IgD-negative memory B cell (primary cell): Measurements from ENCODE around the gene TBC1D20. TPM values are rescaled to one million over a fixed set of nuclear protein-coding genes. Genes with fewer than 3 reads are reported as not detected.
"Not testable (repeated sequence)": the region's sequence is repeated elsewhere in the genome, so short reads cannot be mapped to it uniquely, and the experiment has no call there.

Source experiments
- H3K27ac Mint-ChIP-seq, 3 donors: one replicate each; pipeline ENCODE4 v1.8.0; 2020 to 2022; ENCODE audit warnings: mild to moderate bottlenecking in 3 of 3, mixed read lengths in 3 of 3, moderate library complexity in 1 of 3
- H3K27me3 Mint-ChIP-seq: one replicate; pipeline ENCODE4 v1.8.0; 2021; ENCODE audit warnings: mixed read lengths
- H3K36me3 Mint-ChIP-seq: one replicate; pipeline ENCODE4 v1.8.0; 2020; ENCODE audit warnings: mild to moderate bottlenecking, mixed read lengths
- H3K4me1 Mint-ChIP-seq, 3 donors: one replicate each; pipeline ENCODE4 v1.8.0; 2020 to 2022; ENCODE audit warnings: mixed read lengths in 3 of 3, mild to moderate bottlenecking in 1 of 3
- H3K4me3 Mint-ChIP-seq, 4 donors: one replicate each; pipeline ENCODE4 v1.8.0; 2020 to 2022; ENCODE audit warnings: mild to moderate bottlenecking in 4 of 4, mixed read lengths in 4 of 4, moderate library complexity in 3 of 4
- H3K9me3 Mint-ChIP-seq, 3 donors: one replicate each; pipeline ENCODE4 v1.8.0; 2020 to 2021; ENCODE audit warnings: mixed read lengths in 3 of 3, mild to moderate bottlenecking in 1 of 3
- polyA plus RNA-seq: library from polyadenylated mRNA; unstranded; fragments of 300-500 nt; fragmentation: Illumina TruSeq; gene quantifications from one replicate; pipeline ENCODE4 v1.2.3, GENCODE V29; 2021

Gene TBC1D20, protein sequence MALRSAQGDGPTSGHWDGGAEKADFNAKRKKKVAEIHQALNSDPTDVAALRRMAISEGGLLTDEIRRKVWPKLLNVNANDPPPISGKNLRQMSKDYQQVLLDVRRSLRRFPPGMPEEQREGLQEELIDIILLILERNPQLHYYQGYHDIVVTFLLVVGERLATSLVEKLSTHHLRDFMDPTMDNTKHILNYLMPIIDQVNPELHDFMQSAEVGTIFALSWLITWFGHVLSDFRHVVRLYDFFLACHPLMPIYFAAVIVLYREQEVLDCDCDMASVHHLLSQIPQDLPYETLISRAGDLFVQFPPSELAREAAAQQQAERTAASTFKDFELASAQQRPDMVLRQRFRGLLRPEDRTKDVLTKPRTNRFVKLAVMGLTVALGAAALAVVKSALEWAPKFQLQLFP
- polyA plus RNA-seq = 19.0 TPM

DNA sequence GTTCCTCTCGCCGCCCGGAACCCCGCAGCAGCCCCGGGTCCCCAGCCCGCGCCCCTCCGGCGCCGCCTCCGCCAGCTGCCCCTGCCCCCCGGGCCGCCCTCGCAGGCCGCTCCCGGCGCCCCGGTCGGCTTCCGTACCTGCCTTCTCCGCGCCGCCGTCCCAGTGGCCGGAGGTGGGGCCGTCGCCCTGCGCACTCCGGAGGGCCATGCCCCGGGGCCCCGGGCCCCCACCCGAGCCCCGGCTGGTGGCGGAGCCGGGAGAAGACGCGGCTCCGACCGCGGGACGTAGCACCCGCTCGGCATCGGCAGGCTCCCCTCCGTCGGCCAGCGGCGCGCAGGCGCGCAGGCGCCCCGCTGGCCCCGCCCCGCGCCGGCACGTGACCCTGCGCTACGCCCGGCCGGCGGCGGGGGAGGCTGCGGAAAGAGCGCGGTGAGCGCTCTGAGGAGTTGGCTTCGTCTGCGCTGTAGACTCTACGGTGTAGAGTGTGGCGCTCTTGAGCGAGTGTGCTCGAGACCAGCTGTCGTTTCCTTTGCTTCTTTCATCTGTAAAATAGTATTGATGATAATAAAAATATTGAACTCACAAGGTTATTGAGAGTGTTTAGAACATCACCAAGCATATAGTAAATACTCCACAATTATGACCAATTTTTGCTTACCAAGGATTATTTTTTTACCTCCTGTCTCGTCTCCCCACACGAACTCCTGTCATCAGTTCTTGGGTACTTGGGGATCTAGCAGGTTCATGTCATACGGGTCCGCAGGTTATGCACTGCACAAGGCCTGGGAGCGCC, at the start of gene TBC1D20:
TBC1D20 (minus strand) TSS at position 335 of the 793 bp plus-strand sequence; CDS start at position 207, 128 bp downstream.
- H3K36me3 Mint-ChIP-seq = no peaks in the 10 kb centered on the region
- peaks cover 2% of the 10 kb centered on the region for H3K27me3 Mint-ChIP-seq
- peak within 1 kb of the TSS; percentile 94 to 98 (median 96) for H3K4me3 Mint-ChIP-seq
- peaks cover 23 to 37% (median 27%) of the 10 kb centered on the region in 3 donors for H3K4me1 Mint-ChIP-seq
- H3K27ac Mint-ChIP-seq = peak within 1 kb of the TSS; percentile 91 to 96 (median 93)
- H3K9me3 Mint-ChIP-seq = peaks cover 0 to 2% (median 0%) of the 10 kb centered on the region in 3 donors

DNA sequence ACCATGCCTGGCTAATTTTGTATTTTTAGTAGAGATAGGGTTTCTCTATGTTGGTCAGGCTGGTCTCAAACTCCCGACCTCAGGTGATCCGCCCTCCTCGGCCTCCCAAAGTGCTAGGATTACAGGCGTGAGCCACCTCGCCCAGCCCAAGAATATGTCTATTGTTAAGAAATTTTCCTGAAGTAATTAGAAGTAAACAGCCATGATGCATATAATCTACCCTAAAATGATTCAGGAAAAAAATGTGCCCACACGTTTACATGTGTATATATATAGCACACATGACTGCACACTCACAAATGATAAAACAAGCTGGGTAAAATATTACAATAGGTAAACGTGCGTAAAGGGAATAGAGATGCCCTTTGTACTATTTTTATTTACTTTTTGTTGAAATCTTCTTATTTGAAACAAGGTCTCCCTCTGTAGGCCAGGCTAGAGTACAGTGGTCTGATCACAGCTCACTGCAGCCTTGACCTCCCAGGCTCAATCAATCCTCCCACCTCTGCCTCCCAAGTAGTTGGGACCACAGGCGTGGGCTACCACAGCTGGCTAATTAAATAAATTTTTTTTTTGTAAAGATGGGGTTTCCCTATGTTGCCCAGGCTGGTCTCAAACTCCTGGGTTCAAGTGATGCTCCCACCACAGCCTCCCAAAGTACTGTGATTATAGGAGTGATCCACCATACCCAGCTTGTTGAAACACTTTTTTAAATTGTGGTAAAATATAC, 48.2 kb upstream of the TBC1D20 start:
- not testable (repeated sequence) for H3K27ac Mint-ChIP-seq, H3K27me3 Mint-ChIP-seq, H3K4me3 Mint-ChIP-seq, H3K9me3 Mint-ChIP-seq, H3K36me3 Mint-ChIP-seq
- H3K4me1 Mint-ChIP-seq = peaks cover 32 to 49% (median 47%) of the 10 kb centered on the region in 3 donors

DNA sequence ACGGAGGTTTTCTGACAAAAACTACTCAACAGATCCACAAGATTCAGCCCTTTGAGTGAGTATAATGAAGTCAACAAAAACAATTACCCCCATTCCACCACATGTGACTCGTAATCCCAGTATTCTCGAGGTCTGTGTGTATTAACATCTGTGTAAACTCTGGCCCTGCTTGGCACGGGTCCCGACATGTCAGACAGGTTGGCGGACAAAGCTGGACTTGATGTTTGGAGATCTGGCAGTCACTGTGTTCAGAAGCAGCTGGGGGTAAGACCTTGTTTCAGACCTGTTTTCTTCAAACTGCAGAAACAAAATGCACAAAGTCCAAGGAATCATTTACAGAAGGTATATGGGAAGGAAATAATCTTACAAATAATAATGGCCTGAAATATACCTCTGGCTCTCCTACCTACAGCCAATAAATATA, 46.0 kb upstream of the TBC1D20 start:
- H3K4me3 Mint-ChIP-seq, H3K9me3 Mint-ChIP-seq, H3K27me3 Mint-ChIP-seq, H3K36me3 Mint-ChIP-seq: not testable (repeated sequence)
- Mint-ChIP-seq H3K27ac (peak overlapping the region in 1 of 3 donors; percentile 16), H3K4me1 (peaks cover 24 to 34% (median 33%) of the 10 kb centered on the region in 3 donors)

DNA sequence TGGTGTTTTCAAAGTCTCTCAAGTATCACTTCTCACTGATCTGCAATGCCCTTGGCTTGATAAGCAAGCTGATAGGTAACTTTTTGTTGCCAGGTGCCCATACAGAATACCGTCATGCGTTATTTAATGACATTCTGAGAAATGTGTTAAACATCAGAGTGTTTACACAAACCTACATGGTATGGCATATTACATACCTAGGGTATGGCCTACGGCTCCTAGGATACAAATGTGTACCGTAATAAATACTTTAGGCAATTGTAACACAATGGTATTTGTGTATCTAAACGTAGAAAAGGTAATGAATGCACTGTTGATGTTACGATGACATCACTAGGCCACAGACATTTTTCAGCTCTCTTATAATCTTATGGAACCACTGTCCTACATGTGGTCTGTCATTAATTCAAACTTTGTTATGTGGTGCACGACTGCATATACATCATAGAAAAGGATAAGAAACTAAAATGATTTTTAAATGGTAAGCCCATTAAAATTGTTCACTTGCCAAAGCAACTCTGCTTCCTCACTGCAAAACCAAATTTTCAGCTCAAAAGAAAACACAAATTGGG, 45.5 kb upstream of the TBC1D20 start:
- Mint-ChIP-seq H3K36me3 (no peaks in the 10 kb centered on the region), H3K27me3 (no peaks in the 10 kb centered on the region), H3K27ac (no peak overlapping the region), H3K4me3 (no peak overlapping the region), H3K9me3 (no peaks in the 10 kb centered on the region), H3K4me1 (peaks cover 24 to 32% (median 30%) of the 10 kb centered on the region in 3 donors)

DNA sequence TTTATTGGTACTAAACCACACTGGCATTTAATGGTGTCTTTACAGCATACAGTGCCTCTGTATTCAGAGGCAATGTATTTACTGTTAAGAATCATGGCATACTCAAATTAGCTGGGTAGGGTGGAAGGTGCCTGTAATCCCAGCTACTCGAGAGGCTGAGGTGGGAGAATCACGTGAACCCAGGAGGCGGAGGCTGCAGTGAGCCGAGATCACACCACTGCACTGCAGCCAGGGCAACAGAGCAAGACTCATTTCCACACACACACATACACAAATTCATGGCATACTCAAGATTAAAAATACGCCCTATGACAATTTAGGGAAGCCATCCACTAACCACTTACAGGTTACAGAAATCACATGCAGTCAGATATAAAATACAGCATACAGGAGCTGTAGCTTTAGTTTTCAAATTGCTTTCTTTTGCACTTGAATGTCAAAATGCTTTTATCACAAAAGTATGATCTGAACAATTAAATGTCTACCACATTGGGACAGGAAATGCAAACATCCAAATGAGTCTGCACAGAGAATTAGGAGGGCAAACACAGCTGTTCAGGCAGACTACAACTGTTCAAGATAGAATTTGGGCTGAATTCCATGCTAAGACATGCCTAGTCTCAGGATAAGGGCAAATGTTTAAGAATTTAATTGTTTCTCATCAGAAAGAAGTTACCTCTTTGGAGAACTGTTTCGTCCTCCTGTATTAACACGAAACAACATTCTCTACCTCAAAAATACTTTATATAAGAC, 44.8 kb upstream of the TBC1D20 start:
- Mint-ChIP-seq H3K9me3 (no peaks in the 10 kb centered on the region), H3K36me3 (no peaks in the 10 kb centered on the region), H3K4me3 (no peak overlapping the region), H3K4me1 (peaks cover 22 to 26% (median 25%) of the 10 kb centered on the region in 3 donors), H3K27ac (no peak overlapping the region), H3K27me3 (no peaks in the 10 kb centered on the region)

DNA sequence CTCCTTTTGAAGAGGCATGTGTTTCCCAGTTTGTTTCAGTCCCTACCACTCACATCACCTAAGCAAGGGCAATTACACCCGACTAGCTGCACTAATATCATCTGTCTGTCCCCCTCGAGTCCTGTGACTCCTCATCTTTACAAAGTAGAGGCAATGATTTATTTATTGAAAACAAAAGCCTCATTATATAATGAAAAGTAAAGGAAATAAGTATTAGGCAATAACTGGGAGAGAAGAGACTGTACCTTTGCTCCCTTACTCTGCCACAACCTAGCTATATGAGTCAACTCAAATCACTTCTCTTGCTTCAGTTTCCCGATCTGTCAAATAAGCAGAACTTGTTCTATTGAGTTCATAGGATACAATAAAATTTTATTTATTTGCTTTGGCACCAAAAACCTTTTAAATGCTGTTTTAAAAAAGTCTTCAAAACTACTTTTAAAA, 42.3 kb upstream of the TBC1D20 start:
- no peak overlapping the region for H3K27ac Mint-ChIP-seq
- no peak overlapping the region for H3K4me3 Mint-ChIP-seq
- H3K4me1 Mint-ChIP-seq = peaks cover 6 to 7% (median 7%) of the 10 kb centered on the region in 3 donors
- no peaks in the 10 kb centered on the region for H3K9me3 Mint-ChIP-seq
- peaks cover 2% of the 10 kb centered on the region for H3K36me3 Mint-ChIP-seq
- H3K27me3 Mint-ChIP-seq = no peaks in the 10 kb centered on the region

DNA sequence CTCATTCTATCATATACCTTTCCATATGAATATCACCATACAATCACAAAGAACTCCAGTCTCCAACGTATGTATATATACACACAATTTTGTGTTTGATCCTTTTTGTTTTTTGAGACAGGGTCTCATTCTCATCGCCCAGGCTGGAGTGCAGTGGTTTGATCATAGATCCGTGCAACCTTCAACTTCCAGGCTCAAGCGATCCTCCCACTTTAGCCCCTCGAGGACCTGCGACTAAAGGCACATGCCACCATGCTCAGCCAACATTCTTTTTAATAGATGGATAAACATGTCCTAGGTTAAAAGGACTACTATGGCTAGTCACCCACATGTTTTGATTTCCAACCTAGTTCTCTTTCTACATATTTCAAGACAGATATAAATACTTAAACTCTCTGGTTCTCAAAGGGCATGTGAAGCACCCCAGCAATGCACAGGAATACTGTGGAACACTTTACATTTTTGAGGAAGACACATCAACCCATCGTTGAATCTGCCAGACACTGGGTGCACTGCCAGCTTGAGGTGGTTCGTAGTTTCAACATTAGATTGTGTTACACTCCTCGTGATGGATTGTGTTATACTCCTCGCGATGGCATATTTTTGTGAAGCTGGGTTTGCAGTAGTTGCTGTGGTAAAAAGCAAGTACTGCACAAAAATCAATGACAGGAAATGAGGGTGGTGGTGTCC, 40.9 kb upstream of the TBC1D20 start:
- H3K27me3 Mint-ChIP-seq = no peaks in the 10 kb centered on the region
- peaks cover 2% of the 10 kb centered on the region for H3K36me3 Mint-ChIP-seq
- no peak overlapping the region for H3K27ac Mint-ChIP-seq
- no peaks in the 10 kb centered on the region for H3K9me3 Mint-ChIP-seq
- no peak overlapping the region for H3K4me3 Mint-ChIP-seq
- peaks cover 0 to 4% (median 2%) of the 10 kb centered on the region in 3 donors for H3K4me1 Mint-ChIP-seq

GRCh38 chr20:497979-498378, 35.6 kb upstream of the TBC1D20 start:
- Mint-ChIP-seq H3K4me3 (no peak overlapping the region), H3K27me3 (no peaks in the 10 kb centered on the region), H3K4me1 (peaks cover 0 to 4% (median 2%) of the 10 kb centered on the region in 3 donors), H3K27ac (no peak overlapping the region), H3K36me3 (peaks cover 8% of the 10 kb centered on the region), H3K9me3 (no peaks in the 10 kb centered on the region)

GRCh38 chr20:496126-496696, 33.9 kb upstream of the TBC1D20 start:
- peaks cover 8% of the 10 kb centered on the region for H3K36me3 Mint-ChIP-seq

GRCh38 chr20:492159-492558, 29.8 kb upstream of the TBC1D20 start:
- H3K4me3 Mint-ChIP-seq = no peak overlapping the region
- no peaks in the 10 kb centered on the region for H3K27me3 Mint-ChIP-seq
- H3K4me1 Mint-ChIP-seq = no peaks in the 10 kb centered on the region
- H3K27ac Mint-ChIP-seq = no peak overlapping the region
- peaks cover 6% of the 10 kb centered on the region for H3K36me3 Mint-ChIP-seq
- no peaks in the 10 kb centered on the region for H3K9me3 Mint-ChIP-seq

More at GRCh38 chr20:496126-496696, 33.9 kb upstream of the TBC1D20 start:
- Mint-ChIP-seq H3K4me3 (no peak overlapping the region), H3K27ac (peak overlapping the region in 1 of 3 donors; percentile 10), H3K27me3 (no peaks in the 10 kb centered on the region), H3K4me1 (no peaks in the 10 kb centered on the region), H3K9me3 (no peaks in the 10 kb centered on the region)

- Mint-ChIP-seq H3K36me3 (no peaks in the 10 kb centered on the region), H3K9me3 (no peaks in the 10 kb centered on the region), H3K4me3 (no peak overlapping the region), H3K4me1 (no peaks in the 10 kb centered on the region), H3K27ac (no peak overlapping the region), H3K27me3 (no peaks in the 10 kb centered on the region)
Measured at GRCh38 chr20:487655-488054, 25.3 kb upstream of the TBC1D20 start.

- Mint-ChIP-seq H3K27ac (no peak overlapping the region), H3K4me3 (no peak overlapping the region), H3K27me3 (no peaks in the 10 kb centered on the region), H3K36me3 (no peaks in the 10 kb centered on the region), H3K4me1 (peaks cover 0 to 2% (median 2%) of the 10 kb centered on the region in 3 donors), H3K9me3 (no peaks in the 10 kb centered on the region)
Measured at GRCh38 chr20:483815-484644, 21.7 kb upstream of the TBC1D20 start.
